SK-N-SH (cell line): ENCODE data around the gene BRWD1. TPM values are rescaled to one million over a fixed set of nuclear protein-coding genes. Genes with fewer than 3 reads are reported as not detected.
A peak's percentile ranks its signal among the peaks of the same experiment; 100 is the strongest.

Experiments used
- CTCF ChIA-PET: fragments of 300-600, 350-600 bp; formaldehyde crosslinking; extraction: SDS; loops from one replicate; lab custom pipeline; 2021; lab: Yijun Ruan, JAX
- POLR2A ChIA-PET: fragments of 350-600 bp; sonication (Branson Sonifier 250); formaldehyde crosslinking; extraction: SDS; loops from one replicate; lab custom pipeline; 2020; ENCODE audit warnings: antibody characterized with exemption, inconsistent platforms; lab: Yijun Ruan, JAX
- DNase-seq: peaks from one replicate; pipeline ENCODE4 v3.0.0; 2012
- H2AFZ ChIP-seq: fragments of 200-600 bp; sonication (generic); 2 replicates; pipeline ENCODE4 v1.8.1; 2016; ENCODE audit warnings: antibody characterized with exemption, mild to moderate bottlenecking, low read depth
- H3F3A ChIP-seq: fragments of 200-600 bp; sonication (generic); replicated peaks from 2 replicates; pipeline ENCODE3; 2016; ENCODE audit warnings: antibody characterized with exemption, mild to moderate bottlenecking; ENCODE audit not compliant: insufficient read depth
- H3K27ac ChIP-seq, 2 experiments: fragments of 200-500 bp in 1 of 2; fragments of 200-600 bp in 1 of 2; sonication (Bioruptor generic) in 1 of 2; sonication (generic), shearing (Covaris generic) in 1 of 2; 2 replicates each; pipeline versions ENCODE4 v1.5.1 to v1.6.1; 2014 to 2016; ENCODE audit warnings: low read depth in 2 of 2, inconsistent platforms in 1 of 2, low read length in 1 of 2, mild to moderate bottlenecking in 1 of 2, mixed read lengths in 1 of 2
- H3K27me3 ChIP-seq: fragments of 200-600 bp; sonication (generic), shearing (Covaris generic); 2 replicates; pipeline ENCODE4 v1.6.1; 2016; ENCODE audit warnings: mixed run types; ENCODE audit not compliant: insufficient read depth
- H3K36me3 ChIP-seq, 2 experiments: fragments of 200-500 bp in 1 of 2; fragments of 200-600 bp in 1 of 2; sonication (Bioruptor generic) in 1 of 2; sonication (generic) in 1 of 2; replicated peaks in 1 of 2; 2 replicates each; pipeline versions ENCODE3 to v1.5.1; 2014 to 2016; ENCODE audit warnings: low read length in 1 of 2, mild to moderate bottlenecking in 1 of 2; ENCODE audit not compliant: insufficient read depth in 2 of 2, control insufficient read depth in 1 of 2
- H3K4me1 ChIP-seq, 2 experiments: fragments of 200-500 bp in 1 of 2; fragments of 200-600 bp in 1 of 2; sonication (Bioruptor generic) in 1 of 2; sonication (generic), shearing (Covaris generic) in 1 of 2; 2 replicates each; pipeline versions ENCODE4 v1.5.1 to v1.6.1; 2014 to 2016; ENCODE audit warnings: low read depth in 1 of 2, low read length in 1 of 2, mixed run types in 1 of 2; ENCODE audit not compliant: insufficient read depth in 2 of 2, control insufficient read depth in 1 of 2
- H3K4me2 ChIP-seq: fragments of 200-600 bp; sonication (generic), shearing (Covaris generic); 2 replicates; pipeline ENCODE4 v1.6.1; 2017; ENCODE audit warnings: mixed run types
- H3K4me3 ChIP-seq, 2 experiments: fragments of 200-500 bp in 1 of 2; fragments of 200-600 bp in 1 of 2; sonication (Bioruptor generic) in 1 of 2; sonication (generic), shearing (Covaris generic) in 1 of 2; 2 replicates each; pipeline versions ENCODE4 v1.5.1 to v1.8.1; 2014 to 2016; ENCODE audit warnings: low read depth in 2 of 2, inconsistent platforms in 1 of 2, low read length in 1 of 2, mild to moderate bottlenecking in 1 of 2, mixed read lengths in 1 of 2, moderate library complexity in 1 of 2
- H3K79me2 ChIP-seq: fragments of 200-600 bp; sonication (generic); 2 replicates; pipeline ENCODE4 v1.8.1; 2017; ENCODE audit warnings: mild to moderate bottlenecking; ENCODE audit not compliant: insufficient read depth
- H3K9ac ChIP-seq: fragments of 200-600 bp; sonication (generic); 2 replicates; pipeline ENCODE4 v1.6.1; 2017; ENCODE audit warnings: mixed run types
- H3K9me2 ChIP-seq: fragments of 200-600 bp; sonication (generic); 2 replicates; pipeline ENCODE4 v1.6.1; 2017; ENCODE audit warnings: mixed run types
- H3K9me3 ChIP-seq: fragments of 200-600 bp; sonication (generic); 2 replicates; pipeline ENCODE4 v1.6.1; 2017; ENCODE audit warnings: mixed run types, mild to moderate bottlenecking, moderate library complexity
- H4K20me1 ChIP-seq: fragments of 200-600 bp; sonication (generic); 2 replicates; pipeline ENCODE4 v1.6.1; 2017; ENCODE audit warnings: mild to moderate bottlenecking, mixed run types; ENCODE audit not compliant: insufficient read depth
- ELF1 ChIP-seq: IDR thresholded peaks from 2 replicates; pipeline ENCODE4 v1.4.0; 2012
- EP300 ChIP-seq, 2 experiments: IDR thresholded peaks; 2 replicates each; pipeline versions ENCODE4 v1.4.0 to v1.6.1; 2012; ENCODE audit warnings: borderline replicate concordance in 1 of 2, low read depth in 1 of 2, low read length in 1 of 2
- EZH2phosphoT487 ChIP-seq: fragments of 200-600 bp; sonication (generic); IDR thresholded peaks from 2 replicates; pipeline ENCODE4 v1.6.1; 2017; ENCODE audit warnings: low read depth, mixed run types, mild to moderate bottlenecking, antibody characterized with exemption, moderate library complexity, borderline replicate concordance
- FOSL2 ChIP-seq: IDR thresholded peaks from 2 replicates; pipeline ENCODE4 v1.4.0; 2012; ENCODE audit warnings: low read depth, mild to moderate bottlenecking, moderate library complexity, borderline replicate concordance
- FOXJ3 ChIP-seq: sonication (generic); formaldehyde crosslinking; IDR thresholded peaks from 2 replicates; pipeline ENCODE4 v1.5.1; 2020; ENCODE audit warnings: mild to moderate bottlenecking, missing genetic modification reagents
- GABPA ChIP-seq: IDR thresholded peaks from 2 replicates; pipeline ENCODE4 v1.4.0; 2012; ENCODE audit warnings: low read depth, mild to moderate bottlenecking
- IRF3 ChIP-seq: fragments of 150-350 bp; IDR thresholded peaks from 2 replicates; pipeline ENCODE4 v1.6.1; 2016; ENCODE audit warnings: mild to moderate bottlenecking, low read depth, low read length
- MEF2A ChIP-seq: IDR thresholded peaks from 2 replicates; pipeline ENCODE4 v1.4.0; 2012; ENCODE audit warnings: low read depth, borderline replicate concordance
- MXI1 ChIP-seq: IDR thresholded peaks from 2 replicates; pipeline ENCODE4 v1.6.1; 2012; ENCODE audit warnings: mild to moderate bottlenecking, low read depth, low read length, improper control_type of control experiment
- NRF1 ChIP-seq: IDR thresholded peaks from 2 replicates; pipeline ENCODE4 v1.6.1; 2012; ENCODE audit warnings: low read depth, mild to moderate bottlenecking, low read length
- PBX3 ChIP-seq: IDR thresholded peaks from 2 replicates; pipeline ENCODE4; 2012
- POLR2AphosphoS5 ChIP-seq: IDR thresholded peaks from 2 replicates; pipeline ENCODE4 v1.6.1; 2012; ENCODE audit warnings: low read depth, low read length
- RAD21 ChIP-seq: IDR thresholded peaks from 2 replicates; pipeline ENCODE4 v1.6.1; 2012; ENCODE audit warnings: mild to moderate bottlenecking, low read length
- RCOR1 ChIP-seq: fragments of 150-350 bp; IDR thresholded peaks from 2 replicates; pipeline ENCODE4 v1.6.1; 2017; ENCODE audit warnings: antibody characterized with exemption, low read length
- RXRA ChIP-seq: IDR thresholded peaks from 2 replicates; pipeline ENCODE4 v1.4.0; 2012; ENCODE audit warnings: low read depth, mild to moderate bottlenecking, borderline replicate concordance
- SIN3A ChIP-seq: IDR thresholded peaks from 2 replicates; pipeline ENCODE4 v1.6.1; 2012; ENCODE audit warnings: low read depth, mild to moderate bottlenecking, low read length, moderate library complexity, borderline replicate concordance
- TCF12 ChIP-seq: IDR thresholded peaks from 2 replicates; pipeline ENCODE4 v1.4.0; 2012
- USF2 ChIP-seq: fragments of 150-350 bp; IDR thresholded peaks from 2 replicates; pipeline ENCODE4 v1.6.1; 2017; ENCODE audit warnings: antibody characterized with exemption, low read length, low read depth, borderline replicate concordance
- YY1 ChIP-seq: IDR thresholded peaks from 2 replicates; pipeline ENCODE4 v1.4.0; 2012; ENCODE audit warnings: low read depth, mild to moderate bottlenecking
- ZBTB33 ChIP-seq: IDR thresholded peaks from 2 replicates; pipeline ENCODE4 v1.4.0; 2012; ENCODE audit warnings: low read depth, borderline replicate concordance
- WGBS: methylation state at CpG from one replicate; pipeline ENCODE4 v1.1.6; 2017; ENCODE audit warnings: low lambda C conversion rate; 5-methylcytosine and 5-hydroxymethylcytosine counted together
- polyA plus RNA-seq, 3 experiments: library from polyadenylated mRNA; depleted of rRNA; stranded (reverse); fragments of >200 nt; gene quantifications; 2 replicates each; pipeline ENCODE4 v1.2.3, GENCODE V29; 2012

BRWD1 gene
- polyA plus RNA-seq, 1 of the 3 experiments (the other 2 are of a cell fraction), result 7.9 TPM

- POLR2A ChIA-PET, result interaction anchor here (1.1 to 1.8 kb wide), 2 partner anchors 330 to 332 kb away, joined by 4 to 6 read pairs; partner anchors contain the start of gene ETS2
- H3K4me1 ChIP-seq, result peaks cover 3 to 30% of the 10 kb centered on the region in 2 experiments; a peak in 1 of 4 replicates
Measured at GRCh38 chr21:39137248-39138178, 175.9 kb downstream of the BRWD1 start.

GRCh38 chr21:39136711-39137110 lies 176.7 kb downstream of the BRWD1 start:
- WGBS, result 48% methylated on average over 3 of the region's 5 CpGs
- ChIA-PET CTCF (interaction anchor here (0.7 to 7.7 kb wide), 26 partner anchors 10 to 917 kb away, joined by 3 to 104 read pairs (median 8); partner anchors contain the start of gene ETS2), POLR2A (interaction anchor here (1.1 to 1.8 kb wide), 2 partner anchors 329 to 331 kb away, joined by 4 to 6 read pairs; partner anchors contain the start of gene ETS2)
- Histone ChIP-seq H3K27ac (peak overlapping the region in 1 of 2 experiments; percentile 71; a peak in 2 of 4 replicates), H3K4me3 (no peak overlapping the region), H3K4me1 (peaks cover 3 to 27% of the 10 kb centered on the region in 2 experiments; a peak in 1 of 4 replicates), H3K36me3 (no peaks in the 10 kb centered on the region), H3K9me2 (no peaks in the 10 kb centered on the region), H3F3A (no peaks in the 10 kb centered on the region), H3K4me2 (no peak overlapping the region), H2AFZ (no peak overlapping the region), H3K79me2 (no peaks in the 10 kb centered on the region), H3K9ac (no peak overlapping the region), H3K27me3 (no peaks in the 10 kb centered on the region), H3K9me3 (no peaks in the 10 kb centered on the region), H4K20me1 (no peaks in the 10 kb centered on the region)
- no peak for DNase-seq
- TF ChIP-seq TCF12 (no peak), ELF1 (no peak), GABPA (no peak), FOSL2 (peak; percentile 27; the same call in 1 of the 2 replicates), EZH2phosphoT487 (no peak), MEF2A (no peak), POLR2AphosphoS5 (no peak), RXRA (no peak), PBX3 (0 out of 2 replicates have a peak, but pooled peaks have one; percentile 25), RCOR1 (no peak), FOXJ3 (no peak), SIN3A (no peak), YY1 (no peak), NRF1 (no peak), ZBTB33 (no peak), IRF3 (no peak), EP300 (IDR thresholded peaks at IDR 0.05; ENCODE audit: borderline replicate concordance in 1 of 2, low read depth in 1 of 2, low read length in 1 of 2) (no peak)

More at GRCh38 chr21:39137248-39138178, 175.9 kb downstream of the BRWD1 start:
- H3K4me3 ChIP-seq, result no peak overlapping the region
- TF ChIP-seq RAD21, result peak; percentile 30; the same call in 1 of the 2 replicates
- no peak for TF ChIP-seq USF2
- peak in 1 of 2 experiments; percentile 54; a peak in 1 of 4 replicates for TF ChIP-seq EP300 (IDR thresholded peaks at IDR 0.05; ENCODE audit: borderline replicate concordance in 1 of 2, low read depth in 1 of 2, low read length in 1 of 2)
- no peak for TF ChIP-seq MXI1
- no peak for TF ChIP-seq FOSL2
- TF ChIP-seq, all 33 proteins: peak for 2
- no peak overlapping the region for H3K4me2 ChIP-seq
- whole genome bisulfite sequencing, result 78% methylated on average over 13 of the region's 14 CpGs
- H3K9me2 ChIP-seq, result no peaks in the 10 kb centered on the region
- no peaks in the 10 kb centered on the region for H3K27me3 ChIP-seq
- H3K9ac ChIP-seq, result no peak overlapping the region
- H2AFZ ChIP-seq, result no peak overlapping the region
- H4K20me1 ChIP-seq, result no peaks in the 10 kb centered on the region
- H3K79me2 ChIP-seq, result no peaks in the 10 kb centered on the region
- H3K36me3 ChIP-seq, result no peaks in the 10 kb centered on the region
- DNase-seq, result peak; percentile 56
- peak overlapping the region in 1 of 2 experiments; percentile 71; a peak in 2 of 4 replicates for H3K27ac ChIP-seq
- CTCF ChIA-PET, result interaction anchor here (0.6 to 7.7 kb wide), 75 partner anchors 10 to 981 kb away, joined by 3 to 104 read pairs (median 4); partner anchors contain the start of genes ETS2 and PSMG1
- H3K9me3 ChIP-seq, result no peaks in the 10 kb centered on the region
- no peaks in the 10 kb centered on the region for H3F3A ChIP-seq
